PC-9 (cell line): ENCODE results near the gene SLC66A3.

Experiments
- CTCF ChIP-seq: fragments of 200-600 bp; sonication (generic); conservative IDR thresholded peaks from 2 replicates; pipeline ENCODE4 v1.6.1; 2017; ENCODE audit warnings: mixed run types, antibody characterized with exemption, mild to moderate bottlenecking, moderate library complexity
- EZH2 ChIP-seq: fragments of 200-600 bp; sonication (generic); IDR thresholded peaks from 2 replicates; pipeline ENCODE4 v1.8.0; 2017; ENCODE audit warnings: antibody characterized with exemption, low read depth

DNA sequence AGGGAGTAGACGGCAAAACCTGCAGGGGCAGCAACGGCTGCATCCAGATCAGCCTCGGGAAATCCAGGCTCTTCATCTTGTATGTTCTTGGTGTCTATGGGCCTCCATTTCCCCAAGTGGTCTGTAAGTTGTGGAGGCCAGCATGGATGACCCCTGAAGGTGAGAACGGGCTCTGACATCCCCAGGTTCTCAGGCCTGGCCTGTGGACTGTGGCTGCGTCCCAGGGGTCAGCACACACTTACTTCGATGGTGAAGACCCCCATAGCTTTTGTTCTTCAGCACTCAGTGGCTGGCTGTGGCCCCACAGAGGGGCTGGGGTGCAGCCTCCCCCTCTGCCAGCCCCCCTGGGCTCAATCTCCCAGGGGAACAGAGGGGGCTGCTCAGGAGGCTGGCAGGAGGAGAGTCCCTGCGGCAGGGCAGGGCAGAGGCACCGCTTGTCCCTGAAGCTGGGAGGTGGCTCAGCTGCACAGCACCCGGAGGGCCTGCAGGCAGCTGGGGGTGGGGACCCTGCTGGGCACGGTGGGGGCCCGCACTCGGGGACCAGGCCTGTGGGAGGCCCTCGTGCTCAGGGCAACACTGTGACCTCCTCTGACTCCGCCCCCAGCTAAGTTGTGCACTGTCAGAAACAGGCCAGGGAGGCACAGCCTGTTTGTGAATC lies 3.8 kb downstream of the SLC66A3 start:
- TF ChIP-seq CTCF (no peak), EZH2 (no peak)
